K562 (cell line): ENCODE measurements around the gene NEU1. TPM values are rescaled to one million over a fixed set of nuclear protein-coding genes. Genes with fewer than 3 reads are reported as not detected.
A peak's percentile ranks its signal among the peaks of the same experiment; 100 is the strongest.

Experiments used
- ARHGAP35 ChIP-seq: fragments of 450-650 bp; IDR thresholded peaks from 2 replicates; pipeline ENCODE4 v1.6.1; 2018; ENCODE audit not compliant: partially characterized antibody
- BCOR ChIP-seq: fragments of 450-650 bp; IDR thresholded peaks from 2 replicates; pipeline ENCODE4 v1.6.1; 2016
- EP300 ChIP-seq: IDR thresholded peaks from 2 replicates; pipeline ENCODE4 v1.6.1; 2012; ENCODE audit warnings: low read length, improper control_type of control experiment
- FOXM1 ChIP-seq, 2 experiments: fragments of 450-650 bp in 1 of 2; sonication (generic) in 1 of 2; formaldehyde crosslinking in 1 of 2; IDR thresholded peaks; 2 replicates each; pipeline versions ENCODE4 v1.6.1 to v1.9.0; 2017 to 2022; ENCODE audit warnings: low read depth in 2 of 2, mild to moderate bottlenecking in 2 of 2, missing genetic modification reagents in 1 of 2, moderate library complexity in 1 of 2
- GABPB2 ChIP-seq: fragments of 250-450 bp; sonication (Bioruptor Pico); conservative IDR thresholded peaks from 2 replicates; pipeline ENCODE4 v1.5.1; 2021; ENCODE audit warnings: mild to moderate bottlenecking
- KDM4B ChIP-seq, 2 experiments: fragments of 450-650 bp in 1 of 2; sonication (generic) in 1 of 2; IDR thresholded peaks; 2 replicates each; pipeline ENCODE4 v1.6.1; 2016 to 2017; ENCODE audit warnings: borderline replicate concordance in 2 of 2, antibody characterized with exemption in 1 of 2, low read depth in 1 of 2, mild to moderate bottlenecking in 1 of 2
- MBD1 ChIP-seq: fragments of 250-450 bp; sonication (Bioruptor Pico); IDR thresholded peaks from 2 replicates; pipeline ENCODE4 v1.8.0; 2022; ENCODE audit warnings: inconsistent platforms
- NELFE ChIP-seq: IDR thresholded peaks from 2 replicates; pipeline ENCODE4 v1.6.1; 2011; ENCODE audit warnings: mild to moderate bottlenecking; ENCODE audit not compliant: insufficient read depth, insufficient read length
- NFYB ChIP-seq: IDR thresholded peaks from 2 replicates; pipeline ENCODE4 v1.6.1; 2011; ENCODE audit warnings: mild to moderate bottlenecking, moderate library complexity; ENCODE audit not compliant: insufficient read length; ENCODE audit errors: extremely low read depth
- PHB ChIP-seq: fragments of 250-450 bp; sonication (Bioruptor Pico); IDR thresholded peaks from 2 replicates; pipeline ENCODE4 v1.5.0; 2021
- PHF20 ChIP-seq: fragments of 450-650 bp; IDR thresholded peaks from 2 replicates; pipeline ENCODE4 v1.6.1; 2018; ENCODE audit not compliant: partially characterized antibody
- PPARD ChIP-seq: fragments of 250-450 bp; sonication (Bioruptor Pico); IDR thresholded peaks from 2 replicates; pipeline ENCODE4 v1.8.0; 2022; ENCODE audit warnings: inconsistent platforms, mild to moderate bottlenecking, moderate library complexity
- SAFB ChIP-seq: fragments of 200-400 bp; formaldehyde crosslinking; IDR thresholded peaks from 2 replicates; pipeline ENCODE4 v1.6.1; 2017; ENCODE audit warnings: low read depth, low read length, borderline replicate concordance
- SRSF9 ChIP-seq: fragments of 200-400 bp; formaldehyde crosslinking; IDR thresholded peaks from 2 replicates; pipeline ENCODE4 v1.6.1; 2017; ENCODE audit warnings: low read depth, low read length, borderline replicate concordance
- TFAM ChIP-seq: fragments of 250-450 bp; sonication (Bioruptor Pico); conservative IDR thresholded peaks from 2 replicates; pipeline ENCODE4 v1.5.0; 2021; ENCODE audit warnings: mild to moderate bottlenecking, moderate library complexity
- ZNF140 ChIP-seq: fragments of 250-450 bp; sonication (Bioruptor Pico); IDR thresholded peaks from 2 replicates; pipeline ENCODE4 v1.8.0; 2021; ENCODE audit warnings: moderate library complexity, mild to moderate bottlenecking, inconsistent platforms
- ZNF146 ChIP-seq: IDR thresholded peaks from one replicate; pipeline ENCODE4 v1.6.1; 2018; ENCODE audit warnings: missing compliant biosample characterization; ENCODE audit not compliant: unreplicated experiment
- ZNF165 ChIP-seq: fragments of 250-450 bp; sonication (Bioruptor Pico); IDR thresholded peaks from 2 replicates; pipeline ENCODE4 v1.4.0; 2020; ENCODE audit warnings: borderline replicate concordance
- ZNF184 ChIP-seq: sonication (generic); formaldehyde crosslinking; IDR thresholded peaks from 2 replicates; pipeline ENCODE4 v1.5.0; 2020; ENCODE audit warnings: missing genetic modification reagents
- ZNF282 ChIP-seq: sonication (generic); formaldehyde crosslinking; IDR thresholded peaks from 2 replicates; pipeline ENCODE4 v1.8.1; 2023; ENCODE audit warnings: missing genetic modification reagents
- ZNF586 ChIP-seq: fragments of 450-650 bp; formaldehyde crosslinking; conservative IDR thresholded peaks from 2 replicates; pipeline ENCODE4 v1.4.0; 2020; ENCODE audit warnings: mild to moderate bottlenecking, moderate library complexity
- ZNF609 ChIP-seq: sonication (generic); formaldehyde crosslinking; IDR thresholded peaks from 2 replicates; pipeline ENCODE4 v1.8.1; 2023; ENCODE audit warnings: missing genetic modification reagents, mild to moderate bottlenecking, borderline replicate concordance
- ZNF780A ChIP-seq: fragments of 250-450 bp; sonication (Bioruptor Pico); IDR thresholded peaks from 2 replicates; pipeline ENCODE4 v1.5.0; 2021; ENCODE audit warnings: mild to moderate bottlenecking
- polyA plus RNA-seq, 8 experiments: library from polyadenylated mRNA; depleted of rRNA in 4 of 8; stranded (reverse) in 5 of 8; unstranded in 3 of 8; fragments of >200 nt; fragmentation: Nextera tagmentation in 2 of 8; fragmentation: Illumina TruSeq in 1 of 8; extraction: Ambion mirVana in 2 of 8; extraction: Trizol in 1 of 8; gene quantifications; 2 replicates each; pipeline versions ENCODE4 v1.2.1 to v1.2.3, GENCODE V29; 2011 to 2014; ENCODE audit warnings: inconsistent platforms in 1 of 8, missing spikeins in 1 of 8
- total RNA-seq, 7 experiments: library from RNA; depleted of rRNA in 6 of 7; stranded (reverse); fragments of >200 nt in 6 of 7; fragmentation: Illumina TruSeq in 2 of 7; extraction: Trizol in 2 of 7; gene quantifications; 2 replicates each; pipeline versions ENCODE4 v1.2.1 to v1.2.3, GENCODE V29; 2011 to 2021; ENCODE audit warnings: low replicate concordance in 1 of 7

Gene NEU1
- total and polyA plus RNA-seq, 9 of the 15 experiments (the other 6 are each of a cell fraction or from before 2014, with no cell fraction given): 14.8 to 67.8 (median 51.0) TPM

- TF ChIP-seq ZNF184 (CRISPR knock-in tag): no peak
- no peak for TF ChIP-seq MBD1 (CRISPR knock-in tag)
- peak; percentile 93 for TF ChIP-seq BCOR
- TF ChIP-seq PHB (CRISPR knock-in tag): peak; percentile 97
- TF ChIP-seq NELFE: peak; percentile 100
- no peak for TF ChIP-seq FOXM1 (IDR thresholded peaks at IDR 0.05; ENCODE audit: low read depth)
- peak; percentile 93; the same call in 1 of the 2 replicates for TF ChIP-seq FOXM1 (CRISPR knock-in tag; IDR thresholded peaks at IDR 0.05; ENCODE audit: low read depth)
- TF ChIP-seq TFAM: no peak
- TF ChIP-seq ZNF165 (CRISPR knock-in tag): peak; percentile 89
- no peak for TF ChIP-seq ZNF146 (CRISPR knock-in tag)
- TF ChIP-seq ZNF780A (CRISPR knock-in tag): no peak
- peak in 1 of 2 experiments; percentile 60; a peak in 1 of 4 replicates for TF ChIP-seq KDM4B (IDR thresholded peaks at IDR 0.05; ENCODE audit: borderline replicate concordance in 2 of 2, low read depth in 1 of 2)
- peak; percentile 82 for TF ChIP-seq NFYB
- no peak for TF ChIP-seq PHF20
- no peak for TF ChIP-seq ZNF282
- peak; percentile 76; the same call in 1 of the 2 replicates for TF ChIP-seq GABPB2 (CRISPR knock-in tag)
- TF ChIP-seq SRSF9: no peak
- TF ChIP-seq ZNF586: 0 out of 2 replicates have a peak, but pooled peaks have one; percentile 55
- no peak for TF ChIP-seq ZNF140
- peak; percentile 89 for TF ChIP-seq EP300
- TF ChIP-seq ARHGAP35: peak; percentile 55
- TF ChIP-seq PPARD: no peak
- no peak; the same call in 1 of the 2 replicates for TF ChIP-seq ZNF609 (CRISPR knock-in tag)
- no peak for TF ChIP-seq SAFB
Observed at GRCh38 chr6:31827286-31828079, 35.1 kb downstream of the NEU1 start, which contains the start of gene HSPA1B (continued).
